Stomach (tissue), 9 donors: ENCODE data around the gene TMC4. TPM values are rescaled to one million over a fixed set of nuclear protein-coding genes. Genes with fewer than 3 reads are reported as not detected.

Experiments
- DNase-seq, 2 donors: peaks; one replicate each; pipeline versions ENCODE4 v3.0.0 to v3.0.0-alpha.2; 2013 to 2019
- H3K27ac ChIP-seq, 5 donors: fragments of 200-600 bp in 4 of 5; sonication (generic) in 4 of 5; one replicate each; pipeline ENCODE4 v1.5.1; 2013 to 2019; ENCODE audit warnings: mild to moderate bottlenecking in 1 of 5, moderate library complexity in 1 of 5
- H3K27me3 ChIP-seq, 3 donors: fragments of 200-600 bp; sonication (generic); one replicate each; pipeline ENCODE4 v1.5.1; 2017 to 2019; ENCODE audit warnings: mixed run types in 1 of 3
- H3K36me3 ChIP-seq, 4 donors: fragments of 200-600 bp; sonication (generic); 1 replicate in 3 of 4; 2 replicates in 1 of 4; pipeline ENCODE4 v1.5.1; 2016 to 2019
- H3K4me1 ChIP-seq, 4 donors: fragments of 200-600 bp; sonication (generic); one replicate each; pipeline ENCODE4 v1.5.1; 2016 to 2019
- H3K4me3 ChIP-seq, 4 donors: fragments of 200-600 bp; sonication (generic) in 3 of 4; one replicate each; pipeline ENCODE4 v1.5.1; 2016 to 2019; ENCODE audit warnings: mild to moderate bottlenecking in 1 of 4
- H3K9me3 ChIP-seq, 4 donors: fragments of 200-600 bp; sonication (generic); one replicate each; pipeline ENCODE4 v1.5.1; 2016 to 2019
- EP300 ChIP-seq: sonication (generic); formaldehyde crosslinking; IDR thresholded peaks from one replicate; pipeline ENCODE4 v1.6.1; 2017; ENCODE audit warnings: antibody characterized with exemption
- POLR2A ChIP-seq, 4 donors: fragments of 450-650 bp; IDR thresholded peaks; one replicate each; pipeline ENCODE4 v1.6.1; 2016; ENCODE audit warnings: antibody characterized with exemption in 4 of 4, control low read depth in 2 of 4, mild to moderate bottlenecking in 1 of 4, moderate library complexity in 1 of 4
- POLR2AphosphoS5 ChIP-seq, 3 donors: sonication (generic); formaldehyde crosslinking; IDR thresholded peaks; one replicate each; pipeline ENCODE4 v1.6.1; 2016; ENCODE audit warnings: antibody characterized with exemption in 3 of 3
- WGBS, 5 donors: extraction: QIAGEN DNeasy Blood & Tissue Kit in 3 of 5; methylation state at CpG; one replicate each; pipeline versions ENCODE4 v1.1.5 to v1.1.7; 2013 to 2018; 5-methylcytosine and 5-hydroxymethylcytosine counted together
- intact Hi-C: fragments of 100-400 bp; cut with DNase I; formaldehyde crosslinking; loops from one replicate; pipeline ENCODE4 v1.15.1; 2023; ENCODE audit warnings: low total_unique reads
- polyA plus RNA-seq, 3 donors: library from polyadenylated mRNA; stranded (reverse); fragments of 200-250 nt; gene quantifications; one replicate each; pipeline ENCODE4 v1.2.3, GENCODE V29; 2013
- total RNA-seq, 5 donors: library from RNA; depleted of rRNA; stranded (reverse); fragments of >200 nt; gene quantifications; one replicate each; pipeline versions ENCODE4 v1.1.0 to v1.2.3, GENCODE V29; 2014 to 2016
- TF ChIP-seq, protein P1 (sequence below), 7 experiments: fragments of 450-650 bp in 4 of 7; fragments of 200-600 bp in 3 of 7; sonication (generic) in 3 of 7; IDR thresholded peaks; one replicate each; pipeline ENCODE4 v1.5.1; 2016 to 2019; ENCODE audit warnings: antibody characterized with exemption in 7 of 7, control low read depth in 2 of 7, mild to moderate bottlenecking in 1 of 7
- donor health status: healthy with polysubstance abuse.
- donor health status: Bipolar disorder and iron deficiency.
- donor health status: healthy.

Gene TMC4
- total and polyA plus RNA-seq, 8 donors = 28.0 to 99.5 (median 43.2) TPM

GRCh38 chr19:54162241-54162805 is 10.6 kb downstream of the TMC4 start:
- 1 to 5% (median 4%) methylated on average over 23 to 35 of the region's 35 CpGs for WGBS, 5 donors
- Histone ChIP-seq H3K27ac (peak overlapping the region; percentile 37 to 97 (median 67)), H3K4me3 (peak overlapping the region; percentile 36 to 50 (median 44)), H3K4me1 (peaks cover 47 to 71% (median 64%) of the 10 kb centered on the region in 4 donors), H3K9me3 (no peaks in the 10 kb centered on the region), H3K27me3 (peaks cover 0 to 30% (median 0%) of the 10 kb centered on the region in 3 donors), H3K36me3 (peaks cover 7 to 10% (median 9%) of the 10 kb centered on the region in 4 donors)
- peak; percentile 92 to 95 for DNase-seq
- intact Hi-C loops = no loop called here
- TF ChIP-seq POLR2A (IDR thresholded peaks at IDR 0.05) (no peak), EP300 (no peak), POLR2AphosphoS5 (IDR thresholded peaks at IDR 0.05) (peak in 2 of 3 donors; percentile 16)
- TF ChIP-seq, protein P1, sequence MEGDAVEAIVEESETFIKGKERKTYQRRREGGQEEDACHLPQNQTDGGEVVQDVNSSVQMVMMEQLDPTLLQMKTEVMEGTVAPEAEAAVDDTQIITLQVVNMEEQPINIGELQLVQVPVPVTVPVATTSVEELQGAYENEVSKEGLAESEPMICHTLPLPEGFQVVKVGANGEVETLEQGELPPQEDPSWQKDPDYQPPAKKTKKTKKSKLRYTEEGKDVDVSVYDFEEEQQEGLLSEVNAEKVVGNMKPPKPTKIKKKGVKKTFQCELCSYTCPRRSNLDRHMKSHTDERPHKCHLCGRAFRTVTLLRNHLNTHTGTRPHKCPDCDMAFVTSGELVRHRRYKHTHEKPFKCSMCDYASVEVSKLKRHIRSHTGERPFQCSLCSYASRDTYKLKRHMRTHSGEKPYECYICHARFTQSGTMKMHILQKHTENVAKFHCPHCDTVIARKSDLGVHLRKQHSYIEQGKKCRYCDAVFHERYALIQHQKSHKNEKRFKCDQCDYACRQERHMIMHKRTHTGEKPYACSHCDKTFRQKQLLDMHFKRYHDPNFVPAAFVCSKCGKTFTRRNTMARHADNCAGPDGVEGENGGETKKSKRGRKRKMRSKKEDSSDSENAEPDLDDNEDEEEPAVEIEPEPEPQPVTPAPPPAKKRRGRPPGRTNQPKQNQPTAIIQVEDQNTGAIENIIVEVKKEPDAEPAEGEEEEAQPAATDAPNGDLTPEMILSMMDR (IDR thresholded peaks at IDR 0.05) = no peak

- peaks cover 47 to 77% (median 64%) of the 10 kb centered on the region in 4 donors for H3K4me1 ChIP-seq
- WGBS, 5 donors = 28 to 44% (median 36%) methylated on average over 13 of the region's 13 CpGs
Measured at GRCh38 chr19:54160854-54161253, 12.1 kb downstream of the TMC4 start.

GRCh38 chr19:54160182-54160811 is 12.7 kb downstream of the TMC4 start:
- H3K27me3 ChIP-seq = peaks cover 0 to 13% (median 0%) of the 10 kb centered on the region in 3 donors
- peaks cover 28 to 30% (median 30%) of the 10 kb centered on the region in 4 donors for H3K36me3 ChIP-seq
- H3K4me3 ChIP-seq = peak overlapping the region; percentile 46 to 82 (median 56)
- DNase-seq = peak in 1 of 2 donors; percentile 67
- TF ChIP-seq POLR2A (IDR thresholded peaks at IDR 0.05) = no peak
- TF ChIP-seq EP300 = no peak
- TF ChIP-seq, protein P1 (IDR thresholded peaks at IDR 0.05) = no peak
- TF ChIP-seq POLR2AphosphoS5 (IDR thresholded peaks at IDR 0.05) = no peak
- peak overlapping the region; percentile 80 to 98 (median 87) for H3K27ac ChIP-seq
- no peaks in the 10 kb centered on the region for H3K9me3 ChIP-seq
- WGBS, 5 donors = 2 to 4% (median 2%) methylated on average over 20 to 28 of the region's 28 CpGs
- intact Hi-C loops = no loop called here
- H3K4me1 ChIP-seq = peaks cover 47 to 77% (median 64%) of the 10 kb centered on the region in 4 donors

More at GRCh38 chr19:54160854-54161253, 12.1 kb downstream of the TMC4 start:
- Histone ChIP-seq H3K9me3 (no peaks in the 10 kb centered on the region), H3K36me3 (peaks cover 22 to 25% (median 24%) of the 10 kb centered on the region in 4 donors), H3K4me3 (peak overlapping the region; percentile 46 to 82 (median 56)), H3K27me3 (peaks cover 0 to 19% (median 0%) of the 10 kb centered on the region in 3 donors), H3K27ac (peak overlapping the region; percentile 80 to 98 (median 87))
- intact Hi-C loops = no loop called here
- peak in 1 of 2 donors; percentile 69 for DNase-seq
- TF ChIP-seq EP300 (no peak), POLR2A (IDR thresholded peaks at IDR 0.05) (no peak), POLR2AphosphoS5 (IDR thresholded peaks at IDR 0.05) (no peak)
- TF ChIP-seq, protein P1 (IDR thresholded peaks at IDR 0.05) = no peak

DNA sequence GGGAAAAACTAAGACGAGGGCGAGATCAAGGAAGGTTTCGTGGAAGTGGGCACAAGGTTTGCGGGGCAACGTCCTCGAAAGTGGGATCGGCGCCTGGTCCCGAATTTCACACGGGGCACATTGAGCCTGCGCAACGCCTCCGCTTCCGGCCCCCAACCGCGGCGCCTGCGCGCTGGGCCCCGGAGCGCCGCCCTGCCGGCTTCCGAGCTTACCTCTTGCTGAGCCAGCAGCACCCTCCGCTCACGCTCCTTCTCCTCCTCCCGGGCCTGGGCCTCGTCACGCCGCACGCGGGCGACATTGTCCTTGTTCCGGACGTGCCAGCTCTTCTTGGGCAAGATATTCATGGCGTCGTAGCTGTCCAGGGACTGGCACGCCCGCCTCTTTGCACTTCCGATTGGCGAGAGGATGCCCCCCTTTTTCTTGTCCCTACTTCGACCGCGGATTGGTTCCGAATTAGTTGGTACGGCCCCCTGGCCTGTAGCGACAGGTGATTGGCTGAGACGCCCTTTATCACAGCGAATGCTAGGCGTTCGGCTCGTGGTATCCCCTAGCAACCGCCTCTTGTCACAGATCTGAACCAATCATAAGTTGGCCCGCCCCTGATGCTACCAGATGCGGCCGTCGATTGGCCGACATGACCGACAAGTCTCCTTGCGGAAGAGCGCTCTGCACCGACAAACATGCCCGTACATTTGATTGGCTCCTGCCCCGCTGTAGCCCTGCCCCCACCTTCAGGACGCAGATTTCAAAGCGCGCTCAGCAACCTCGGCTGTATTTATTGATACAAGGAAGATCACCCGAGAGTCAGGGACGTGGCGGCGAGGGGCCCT is 13.4 kb downstream of the TMC4 start, which contains the start of gene LENG1:
LENG1 (minus strand) TSS at position 370 of the 830 bp plus-strand sequence; CDS start at position 344, 26 bp downstream.
- peaks cover 34 to 37% (median 37%) of the 10 kb centered on the region in 4 donors for H3K36me3 ChIP-seq
- intact Hi-C loops = no loop called here
- peak within 1 kb of the TSS; percentile 46 to 89 (median 76) for H3K4me3 ChIP-seq
- TF ChIP-seq, protein P1 (IDR thresholded peaks at IDR 0.05) = peak in 2 of 7 experiments; percentile 22 to 41
- no peak for TF ChIP-seq EP300
- TF ChIP-seq POLR2A (IDR thresholded peaks at IDR 0.05) = peak in 1 of 4 donors; percentile 21
- TF ChIP-seq POLR2AphosphoS5 (IDR thresholded peaks at IDR 0.05) = peak; percentile 74 to 88 (median 82)
- peaks cover 43 to 70% (median 59%) of the 10 kb centered on the region in 4 donors for H3K4me1 ChIP-seq
- H3K27ac ChIP-seq = peak within 1 kb of the TSS; percentile 96 to 100 (median 98)
- 0 to 1% (median 0%) methylated on average over 46 to 72 of the region's 72 CpGs for WGBS, 5 donors
- H3K27me3 ChIP-seq = peaks cover 0 to 6% (median 0%) of the 10 kb centered on the region in 3 donors
- peak; percentile 100 for DNase-seq
- no peaks in the 10 kb centered on the region for H3K9me3 ChIP-seq
